Astrocyte of the spinal cord (primary cell): ENCODE measurements around the gene COL4A2.

Source experiments
- DNase-seq: peaks from one replicate; pipeline ENCODE4 v3.0.0; 2011; ENCODE audit warnings: low read depth, low spot score
- H3K4me3 ChIP-seq: 2 replicates; pipeline ENCODE4 v1.5.1; 2011; ENCODE audit warnings: low read depth, mild to moderate bottlenecking, low read length, moderate library complexity
- CTCF ChIP-seq: IDR thresholded peaks from 2 replicates; pipeline ENCODE4 v1.5.1; 2012; ENCODE audit warnings: low read depth, mild to moderate bottlenecking, low read length, inconsistent platforms
- in situ Hi-C: cut with HindIII; loops from 2 replicates; pipeline ENCODE4 v1.10.0; 2017; ENCODE audit warnings: low sequenced_read_pairs

COL4A2 gene

GRCh38 chr13:110404321-110404720 lies 97.2 kb downstream of the COL4A2 start:
- no peak for TF ChIP-seq CTCF
- no peak overlapping the region for H3K4me3 ChIP-seq
- DNase-seq, result no peak
- in situ Hi-C loops, result no loop called here

GRCh38 chr13:110405597-110406450 lies 98.7 kb downstream of the COL4A2 start:
- no peak overlapping the region for H3K4me3 ChIP-seq
- TF ChIP-seq CTCF, result no peak
- peak; percentile 88 for DNase-seq
- in situ Hi-C loops, result no loop called here

GRCh38 chr13:110407021-110407420 lies 99.9 kb downstream of the COL4A2 start:
- H3K4me3 ChIP-seq, result no peak overlapping the region
- peak; percentile 5 for TF ChIP-seq CTCF
- in situ Hi-C loops, result no loop called here
- DNase-seq, result no peak

- in situ Hi-C loops, result no loop called here
- no peak for TF ChIP-seq CTCF
- no peak for DNase-seq
- H3K4me3 ChIP-seq, result no peak overlapping the region
Measured at GRCh38 chr13:110407531-110407930, 100.4 kb downstream of the COL4A2 start.

GRCh38 chr13:110408286-110408685 lies 101.2 kb downstream of the COL4A2 start:
- TF ChIP-seq CTCF, result no peak
- DNase-seq, result no peak
- no peak overlapping the region for H3K4me3 ChIP-seq
- in situ Hi-C loops, result no loop called here

- in situ Hi-C loops, result no loop called here
Measured at GRCh38 chr13:110409581-110409992, 102.5 kb downstream of the COL4A2 start.

More at GRCh38 chr13:110409581-110409992, 102.5 kb downstream of the COL4A2 start:
- peak; percentile 94 for DNase-seq
- H3K4me3 ChIP-seq, result no peak overlapping the region
- TF ChIP-seq CTCF, result no peak
